Endothelial cell (in vitro differentiated cells): ENCODE measurements around the gene SLC6A2. TPM values are rescaled to one million over a fixed set of nuclear protein-coding genes. Genes with fewer than 3 reads are reported as not detected.
A peak's percentile ranks its signal among the peaks of the same experiment; 100 is the strongest.

Experiments
- DNase-seq: peaks from one replicate; pipeline ENCODE4 v3.0.0; 2021; ENCODE audit warnings: low spot score
- H3K27ac Mint-ChIP-seq: one replicate; pipeline ENCODE4 v1.8.0; 2021; ENCODE audit warnings: mixed read lengths, inconsistent platforms; ENCODE audit not compliant: unreplicated experiment
- H3K27me3 Mint-ChIP-seq: one replicate; pipeline ENCODE4 v1.8.0; 2021; ENCODE audit warnings: mild to moderate bottlenecking, moderate library complexity, mixed read lengths, inconsistent platforms; ENCODE audit not compliant: unreplicated experiment
- H3K36me3 Mint-ChIP-seq: one replicate; pipeline ENCODE4 v1.8.0; 2021; ENCODE audit warnings: mild to moderate bottlenecking, low read depth, mixed read lengths, inconsistent platforms; ENCODE audit not compliant: unreplicated experiment
- H3K4me1 Mint-ChIP-seq: one replicate; pipeline ENCODE4 v1.8.0; 2021; ENCODE audit warnings: mild to moderate bottlenecking, mixed read lengths, inconsistent platforms; ENCODE audit not compliant: unreplicated experiment
- H3K4me3 Mint-ChIP-seq: one replicate; pipeline ENCODE4 v1.8.0; 2021; ENCODE audit warnings: mild to moderate bottlenecking, mixed read lengths, inconsistent platforms; ENCODE audit not compliant: unreplicated experiment
- H3K9me3 Mint-ChIP-seq: one replicate; pipeline ENCODE4 v1.8.0; 2021; ENCODE audit warnings: mixed read lengths, inconsistent platforms; ENCODE audit not compliant: unreplicated experiment
- CTCF ChIP-seq: fragments of 200-600 bp; sonication (generic); IDR thresholded peaks from one replicate; pipeline ENCODE4 v1.5.0; 2021; ENCODE audit warnings: antibody characterized with exemption; ENCODE audit not compliant: unreplicated experiment
- total RNA-seq: library from RNA; stranded (reverse); fragmentation: NEBNext Ultra II Directional; extraction: Animal tissue kit (Norgen Biotek cat#: 25700); gene quantifications from one replicate; pipeline ENCODE4 v1.2.1, GENCODE V29; 2021; ENCODE audit not compliant: unreplicated experiment

Gene SLC6A2
- total RNA-seq, 1 donor from 2014 or later: not detected

- no peak overlapping the region for H3K27ac Mint-ChIP-seq
- TF ChIP-seq CTCF: no peak
- H3K4me1 Mint-ChIP-seq: peaks cover 7% of the 10 kb centered on the region
- no peak for DNase-seq
- H3K9me3 Mint-ChIP-seq: no peaks in the 10 kb centered on the region
- peaks cover 2% of the 10 kb centered on the region for H3K27me3 Mint-ChIP-seq
- no peaks in the 10 kb centered on the region for H3K36me3 Mint-ChIP-seq
- no peak overlapping the region for H3K4me3 Mint-ChIP-seq
Observed at GRCh38 chr16:55698946-55699345, 43.2 kb downstream of the SLC6A2 start.

- H3K4me3 Mint-ChIP-seq: no peak overlapping the region
- TF ChIP-seq CTCF: no peak
- H3K4me1 Mint-ChIP-seq: peaks cover 7% of the 10 kb centered on the region
- H3K27ac Mint-ChIP-seq: no peak overlapping the region
- no peaks in the 10 kb centered on the region for H3K36me3 Mint-ChIP-seq
- H3K27me3 Mint-ChIP-seq: peaks cover 2% of the 10 kb centered on the region
- DNase-seq: no peak
- no peaks in the 10 kb centered on the region for H3K9me3 Mint-ChIP-seq
Observed at GRCh38 chr16:55699616-55700015, 43.8 kb downstream of the SLC6A2 start.

GRCh38 chr16:55700067-55700466 is 44.3 kb downstream of the SLC6A2 start:
- no peaks in the 10 kb centered on the region for H3K36me3 Mint-ChIP-seq
- no peaks in the 10 kb centered on the region for H3K9me3 Mint-ChIP-seq
- no peak for TF ChIP-seq CTCF
- DNase-seq: no peak
- H3K27me3 Mint-ChIP-seq: peaks cover 2% of the 10 kb centered on the region
- peaks cover 7% of the 10 kb centered on the region for H3K4me1 Mint-ChIP-seq
- no peak overlapping the region for H3K4me3 Mint-ChIP-seq
- H3K27ac Mint-ChIP-seq: no peak overlapping the region

- TF ChIP-seq CTCF: no peak
- Mint-ChIP-seq H3K27me3 (peaks cover 2% of the 10 kb centered on the region), H3K36me3 (no peaks in the 10 kb centered on the region), H3K4me1 (peaks cover 7% of the 10 kb centered on the region), H3K4me3 (no peak overlapping the region), H3K9me3 (no peaks in the 10 kb centered on the region), H3K27ac (no peak overlapping the region)
- DNase-seq: no peak
Observed at GRCh38 chr16:55700961-55701360, 45.2 kb downstream of the SLC6A2 start.

- Mint-ChIP-seq H3K4me1 (peaks cover 7% of the 10 kb centered on the region), H3K9me3 (no peaks in the 10 kb centered on the region), H3K4me3 (no peak overlapping the region), H3K27me3 (peaks cover 2% of the 10 kb centered on the region), H3K27ac (no peak overlapping the region), H3K36me3 (no peaks in the 10 kb centered on the region)
- peak; percentile 45 for DNase-seq
- peak; percentile 40 for TF ChIP-seq CTCF
Observed at GRCh38 chr16:55701442-55702319, 45.9 kb downstream of the SLC6A2 start.
